ENCODE measurements around the gene DCAF16.

DNA sequence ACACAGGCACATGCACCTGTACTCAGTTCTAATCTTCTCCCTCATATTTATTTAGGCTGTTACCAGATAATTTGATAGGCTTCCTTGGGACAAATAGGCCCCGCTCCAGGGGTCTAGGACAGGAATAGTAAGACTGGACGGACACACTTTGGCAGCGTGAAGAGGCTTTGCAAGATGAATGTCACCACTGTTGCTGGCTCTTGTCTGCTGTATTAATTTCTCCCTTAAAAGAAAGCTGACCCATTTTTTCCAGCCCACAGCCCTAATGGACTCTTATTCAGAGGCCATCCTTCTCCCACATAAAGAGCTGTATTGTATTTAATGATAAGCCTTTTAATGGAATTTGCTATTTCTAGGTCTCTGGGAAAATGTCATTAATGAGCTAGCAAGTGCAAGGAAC, 47.1 kb downstream of the DCAF16 start:
- TF ChIP-seq CTCF (IDR thresholded peaks at IDR 0.05 in 2 of 3, conservative IDR thresholded peaks at IDR 0.05 in 1 of 3; ENCODE audit: borderline replicate concordance in 1 of 3, insufficient read depth in 1 of 3, low read depth in 2 of 3, low read length in 2 of 3) (no peak), RAD21 (IDR thresholded peaks at IDR 0.05; ENCODE audit: low read depth) (no peak), POLR2AphosphoS5 (IDR thresholded peaks at IDR 0.05; ENCODE audit: low read depth, low read length) (no peak), JUND (IDR thresholded peaks at IDR 0.05) (no peak), POLR2A (IDR thresholded peaks at IDR 0.05; ENCODE audit: borderline replicate concordance, extremely low read depth, insufficient read depth, insufficient read length) (no peak), EZH2 (IDR thresholded peaks at IDR 0.05) (no peak), YY1 (IDR thresholded peaks at IDR 0.05; ENCODE audit: extremely low read depth, insufficient replicate concordance, low read depth, low read length) (no peak), EGR1 (IDR thresholded peaks at IDR 0.05; ENCODE audit: low read depth) (no peak), EZH2phosphoT487 (IDR thresholded peaks at IDR 0.05; ENCODE audit: borderline replicate concordance) (no peak), ZFX (IDR thresholded peaks at IDR 0.05) (no peak), SIN3A (IDR thresholded peaks at IDR 0.05; ENCODE audit: low read depth) (no peak), TCF7L2 (IDR thresholded peaks at IDR 0.05; ENCODE audit: borderline replicate concordance, extremely low read depth, insufficient read depth, insufficient read length) (no peak)
- TF ChIP-seq, protein P1, sequence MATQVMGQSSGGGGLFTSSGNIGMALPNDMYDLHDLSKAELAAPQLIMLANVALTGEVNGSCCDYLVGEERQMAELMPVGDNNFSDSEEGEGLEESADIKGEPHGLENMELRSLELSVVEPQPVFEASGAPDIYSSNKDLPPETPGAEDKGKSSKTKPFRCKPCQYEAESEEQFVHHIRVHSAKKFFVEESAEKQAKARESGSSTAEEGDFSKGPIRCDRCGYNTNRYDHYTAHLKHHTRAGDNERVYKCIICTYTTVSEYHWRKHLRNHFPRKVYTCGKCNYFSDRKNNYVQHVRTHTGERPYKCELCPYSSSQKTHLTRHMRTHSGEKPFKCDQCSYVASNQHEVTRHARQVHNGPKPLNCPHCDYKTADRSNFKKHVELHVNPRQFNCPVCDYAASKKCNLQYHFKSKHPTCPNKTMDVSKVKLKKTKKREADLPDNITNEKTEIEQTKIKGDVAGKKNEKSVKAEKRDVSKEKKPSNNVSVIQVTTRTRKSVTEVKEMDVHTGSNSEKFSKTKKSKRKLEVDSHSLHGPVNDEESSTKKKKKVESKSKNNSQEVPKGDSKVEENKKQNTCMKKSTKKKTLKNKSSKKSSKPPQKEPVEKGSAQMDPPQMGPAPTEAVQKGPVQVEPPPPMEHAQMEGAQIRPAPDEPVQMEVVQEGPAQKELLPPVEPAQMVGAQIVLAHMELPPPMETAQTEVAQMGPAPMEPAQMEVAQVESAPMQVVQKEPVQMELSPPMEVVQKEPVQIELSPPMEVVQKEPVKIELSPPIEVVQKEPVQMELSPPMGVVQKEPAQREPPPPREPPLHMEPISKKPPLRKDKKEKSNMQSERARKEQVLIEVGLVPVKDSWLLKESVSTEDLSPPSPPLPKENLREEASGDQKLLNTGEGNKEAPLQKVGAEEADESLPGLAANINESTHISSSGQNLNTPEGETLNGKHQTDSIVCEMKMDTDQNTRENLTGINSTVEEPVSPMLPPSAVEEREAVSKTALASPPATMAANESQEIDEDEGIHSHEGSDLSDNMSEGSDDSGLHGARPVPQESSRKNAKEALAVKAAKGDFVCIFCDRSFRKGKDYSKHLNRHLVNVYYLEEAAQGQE (IDR thresholded peaks at IDR 0.05; ENCODE audit: low read depth), result no peak
